ENCODE measurements around the gene GRK4.

GRK4 gene

DNA sequence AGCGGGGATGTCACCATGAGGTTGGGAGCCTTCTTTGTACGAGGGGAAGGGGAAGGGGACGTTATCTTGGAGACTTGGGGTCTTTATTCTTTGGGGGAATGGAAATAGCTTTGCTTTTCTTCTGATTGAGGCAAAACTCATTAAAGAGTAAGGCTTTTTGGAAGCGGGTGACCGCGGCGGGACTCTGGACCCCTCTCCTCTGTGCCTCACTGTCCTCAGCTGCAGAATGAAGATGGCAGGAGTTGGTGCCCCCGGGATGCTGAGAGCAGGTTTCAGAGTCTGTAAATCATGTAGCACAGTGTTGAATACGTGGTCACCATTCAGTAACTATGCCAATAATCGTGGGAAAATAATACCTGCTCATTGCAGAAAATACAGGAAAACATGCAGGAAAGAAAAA, 78.9 kb downstream of the GRK4 start:
- H3K27me3 ChIP-seq (ENCODE audit: low read depth, low read length): peaks cover 26% of the 10 kb centered on the region
- peak overlapping the region; percentile 83 for H3K4me3 ChIP-seq (ENCODE audit: low read length)
- TF ChIP-seq EZH2phosphoT487 (IDR thresholded peaks at IDR 0.05; ENCODE audit: low read depth): no peak
- TF ChIP-seq, protein P1, sequence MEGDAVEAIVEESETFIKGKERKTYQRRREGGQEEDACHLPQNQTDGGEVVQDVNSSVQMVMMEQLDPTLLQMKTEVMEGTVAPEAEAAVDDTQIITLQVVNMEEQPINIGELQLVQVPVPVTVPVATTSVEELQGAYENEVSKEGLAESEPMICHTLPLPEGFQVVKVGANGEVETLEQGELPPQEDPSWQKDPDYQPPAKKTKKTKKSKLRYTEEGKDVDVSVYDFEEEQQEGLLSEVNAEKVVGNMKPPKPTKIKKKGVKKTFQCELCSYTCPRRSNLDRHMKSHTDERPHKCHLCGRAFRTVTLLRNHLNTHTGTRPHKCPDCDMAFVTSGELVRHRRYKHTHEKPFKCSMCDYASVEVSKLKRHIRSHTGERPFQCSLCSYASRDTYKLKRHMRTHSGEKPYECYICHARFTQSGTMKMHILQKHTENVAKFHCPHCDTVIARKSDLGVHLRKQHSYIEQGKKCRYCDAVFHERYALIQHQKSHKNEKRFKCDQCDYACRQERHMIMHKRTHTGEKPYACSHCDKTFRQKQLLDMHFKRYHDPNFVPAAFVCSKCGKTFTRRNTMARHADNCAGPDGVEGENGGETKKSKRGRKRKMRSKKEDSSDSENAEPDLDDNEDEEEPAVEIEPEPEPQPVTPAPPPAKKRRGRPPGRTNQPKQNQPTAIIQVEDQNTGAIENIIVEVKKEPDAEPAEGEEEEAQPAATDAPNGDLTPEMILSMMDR (IDR thresholded peaks at IDR 0.05; ENCODE audit: low read depth, low read length): no peak
- peak overlapping the region; percentile 60 for H3K9ac ChIP-seq (ENCODE audit: low read length)
- H3K36me3 ChIP-seq (replicated peaks; ENCODE audit: low read depth, low read length): no peaks in the 10 kb centered on the region
- H4K20me1 ChIP-seq (ENCODE audit: insufficient read depth, low read length): no peaks in the 10 kb centered on the region
- H2AFZ ChIP-seq (ENCODE audit: low read depth, low read length): peak overlapping the region; percentile 84
- H3K9me3 ChIP-seq (ENCODE audit: insufficient read depth, low read length): no peaks in the 10 kb centered on the region
- no peaks in the 10 kb centered on the region for H3K79me2 ChIP-seq (ENCODE audit: low read length)
- no peak overlapping the region for H3K27ac ChIP-seq (ENCODE audit: low read length)
- H3K4me1 ChIP-seq (ENCODE audit: low read length): peaks cover 48% of the 10 kb centered on the region
- H3K4me2 ChIP-seq (ENCODE audit: low read length): peak overlapping the region; percentile 94

DNA sequence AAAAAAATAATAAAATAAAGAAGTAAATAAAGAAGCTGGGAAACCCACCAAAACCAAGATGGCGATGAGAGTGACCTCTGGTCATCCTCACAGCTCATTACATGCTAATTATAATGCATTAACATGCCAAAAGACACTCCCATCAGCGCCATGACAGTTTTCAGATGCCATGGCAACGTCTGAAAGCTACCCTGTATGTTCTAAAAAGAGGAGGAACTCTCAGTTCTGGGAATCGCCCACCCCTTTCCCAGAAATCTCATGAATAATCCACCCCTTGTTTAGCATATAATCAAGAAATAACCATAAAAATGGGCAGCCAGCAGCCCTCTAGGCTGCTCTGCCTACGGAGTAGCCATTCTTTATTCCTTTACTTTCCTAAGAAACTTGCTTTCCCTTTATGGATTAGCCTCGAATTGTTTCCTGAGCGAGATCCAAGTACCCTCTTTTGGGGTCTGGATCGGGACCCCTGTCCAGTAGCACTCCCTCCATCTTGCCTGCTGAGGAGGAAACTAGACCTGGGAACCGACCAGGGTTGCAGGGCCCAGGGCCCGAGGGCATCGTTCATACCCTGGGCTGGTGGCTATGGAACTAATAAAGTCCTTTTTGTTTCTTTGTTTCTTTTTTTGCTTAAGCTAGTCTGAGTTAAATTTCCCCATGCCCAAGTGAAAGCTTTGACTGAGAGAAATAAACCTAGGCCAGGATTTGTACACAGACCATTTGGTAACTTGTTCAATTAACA, 80.1 kb downstream of the GRK4 start:
- TF ChIP-seq, protein P1 (IDR thresholded peaks at IDR 0.05; ENCODE audit: low read depth, low read length): no peak
- TF ChIP-seq EZH2phosphoT487 (IDR thresholded peaks at IDR 0.05; ENCODE audit: low read depth): no peak
- Histone ChIP-seq H2AFZ (ENCODE audit: low read depth, low read length) (no peak overlapping the region), H3K27ac (ENCODE audit: low read length) (no peak overlapping the region), H3K27me3 (ENCODE audit: low read depth, low read length) (peaks cover 22% of the 10 kb centered on the region), H3K79me2 (ENCODE audit: low read length) (no peaks in the 10 kb centered on the region), H3K9me3 (ENCODE audit: insufficient read depth, low read length) (no peaks in the 10 kb centered on the region), H3K4me1 (ENCODE audit: low read length) (peaks cover 47% of the 10 kb centered on the region), H4K20me1 (ENCODE audit: insufficient read depth, low read length) (no peaks in the 10 kb centered on the region), H3K4me2 (ENCODE audit: low read length) (no peak overlapping the region), H3K9ac (ENCODE audit: low read length) (no peak overlapping the region), H3K4me3 (ENCODE audit: low read length) (no peak overlapping the region), H3K36me3 (replicated peaks; ENCODE audit: low read depth, low read length) (no peaks in the 10 kb centered on the region)

DNA sequence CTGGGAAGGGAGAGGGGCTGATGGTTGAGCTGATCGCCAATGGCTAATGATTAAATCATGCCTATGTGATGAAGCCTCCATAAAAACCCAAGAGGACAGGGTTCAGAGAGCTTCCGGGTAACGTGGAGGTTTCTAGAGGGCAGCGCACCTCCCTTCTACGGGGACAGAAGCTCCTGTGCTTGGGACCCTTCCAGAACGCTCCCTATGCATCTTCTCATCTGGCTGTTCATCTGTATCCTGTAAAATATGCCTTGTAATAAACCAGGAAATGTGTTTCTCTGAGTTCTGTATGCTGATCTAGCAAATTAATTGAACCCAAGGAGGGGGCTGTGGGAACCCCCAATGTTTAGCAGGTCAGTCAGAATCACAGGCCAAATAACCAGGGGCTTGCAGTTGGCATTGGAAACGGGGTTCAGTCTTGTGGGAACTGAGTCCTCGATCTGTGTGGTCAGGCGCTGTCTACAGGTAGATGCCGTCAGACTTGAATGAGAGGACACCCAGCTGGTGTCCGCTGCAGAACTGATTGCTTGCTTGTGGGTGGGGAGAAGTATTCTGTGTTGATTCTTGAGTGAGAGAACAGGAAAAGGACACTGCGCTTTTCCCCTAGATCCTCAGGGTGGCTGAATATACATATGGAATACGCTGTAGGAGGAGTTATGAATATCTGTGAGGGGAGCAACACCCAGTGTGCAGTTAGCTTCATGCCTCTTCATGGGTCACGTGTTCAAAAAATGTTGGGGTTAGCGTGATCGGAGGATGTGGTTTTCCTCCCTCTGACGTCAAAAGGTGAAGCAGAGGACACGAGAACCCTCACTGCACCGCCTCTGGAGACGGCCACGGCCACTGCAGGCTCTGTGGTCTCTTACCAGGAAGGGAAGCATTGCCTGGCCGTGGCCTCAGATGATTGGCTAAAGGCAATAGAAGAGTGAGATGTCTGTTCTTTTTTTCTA, 81.8 kb downstream of the GRK4 start:
- Histone ChIP-seq H3K9me3 (ENCODE audit: insufficient read depth, low read length) (no peaks in the 10 kb centered on the region), H3K27ac (ENCODE audit: low read length) (peak overlapping the region; percentile 53), H3K4me2 (ENCODE audit: low read length) (peak overlapping the region; percentile 51), H4K20me1 (ENCODE audit: insufficient read depth, low read length) (no peaks in the 10 kb centered on the region), H2AFZ (ENCODE audit: low read depth, low read length) (no peak overlapping the region), H3K4me3 (ENCODE audit: low read length) (peak overlapping the region; percentile 24; the same call in 1 of the 2 replicates), H3K4me1 (ENCODE audit: low read length) (peaks cover 51% of the 10 kb centered on the region), H3K36me3 (replicated peaks; ENCODE audit: low read depth, low read length) (no peaks in the 10 kb centered on the region), H3K27me3 (ENCODE audit: low read depth, low read length) (peaks cover 16% of the 10 kb centered on the region; the same call in 1 of the 2 replicates), H3K79me2 (ENCODE audit: low read length) (no peaks in the 10 kb centered on the region), H3K9ac (ENCODE audit: low read length) (no peak overlapping the region; the same call in 1 of the 2 replicates)
- TF ChIP-seq EZH2phosphoT487 (IDR thresholded peaks at IDR 0.05; ENCODE audit: low read depth): no peak
- TF ChIP-seq, protein P1 (IDR thresholded peaks at IDR 0.05; ENCODE audit: low read depth, low read length): no peak

DNA sequence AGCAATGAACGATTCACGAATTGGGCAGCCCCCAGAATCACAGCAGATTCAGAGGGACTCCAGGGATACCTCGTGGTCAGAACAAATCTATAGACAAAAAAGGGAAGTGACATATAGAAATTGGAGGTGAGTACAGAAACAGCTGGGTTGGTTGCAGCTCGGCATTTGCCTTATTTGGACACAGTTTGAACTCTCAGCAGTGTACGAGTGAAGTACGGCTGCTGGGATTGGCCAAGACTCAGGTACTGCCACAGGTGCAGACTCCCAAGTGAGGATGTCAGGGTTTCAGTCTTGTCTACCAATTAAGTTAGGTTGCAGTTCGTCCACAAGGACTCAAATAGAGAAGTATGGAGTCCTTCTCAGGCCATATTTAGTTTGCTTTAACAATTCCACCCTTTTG, 82.8 kb downstream of the GRK4 start:
- no peak overlapping the region for H2AFZ ChIP-seq (ENCODE audit: low read depth, low read length)
- peak overlapping the region; percentile 26; the same call in 1 of the 2 replicates for H3K9ac ChIP-seq (ENCODE audit: low read length)
- no peaks in the 10 kb centered on the region for H3K79me2 ChIP-seq (ENCODE audit: low read length)
- no peaks in the 10 kb centered on the region for H4K20me1 ChIP-seq (ENCODE audit: insufficient read depth, low read length)
- TF ChIP-seq EZH2phosphoT487 (IDR thresholded peaks at IDR 0.05; ENCODE audit: low read depth): no peak
- TF ChIP-seq, protein P1 (IDR thresholded peaks at IDR 0.05; ENCODE audit: low read depth, low read length): no peak
- peak overlapping the region; percentile 75 for H3K27ac ChIP-seq (ENCODE audit: low read length)
- no peaks in the 10 kb centered on the region for H3K9me3 ChIP-seq (ENCODE audit: insufficient read depth, low read length)
- H3K4me3 ChIP-seq (ENCODE audit: low read length): peak overlapping the region; percentile 24; the same call in 1 of the 2 replicates
- peak overlapping the region; percentile 51 for H3K4me2 ChIP-seq (ENCODE audit: low read length)
- H3K4me1 ChIP-seq (ENCODE audit: low read length): peaks cover 43% of the 10 kb centered on the region
- no peaks in the 10 kb centered on the region for H3K36me3 ChIP-seq (replicated peaks; ENCODE audit: low read depth, low read length)
- H3K27me3 ChIP-seq (ENCODE audit: low read depth, low read length): peaks cover 10% of the 10 kb centered on the region; the same call in 1 of the 2 replicates
